Esophagus muscularis mucosa (tissue), 4 donors: ENCODE data around the gene TUB. TPM values are rescaled to one million over a fixed set of nuclear protein-coding genes. Genes with fewer than 3 reads are reported as not detected.

Experiments
- DNase-seq: peaks from one replicate; pipeline ENCODE4 v3.0.0-alpha.2; 2017; ENCODE audit errors: extremely low spot score
- H3K27ac ChIP-seq, 4 donors: fragments of 200-600 bp; sonication (generic); replicated peaks in 1 of 4; 1 replicate in 3 of 4; 2 replicates in 1 of 4; pipeline ENCODE4 v1.5.1; 2016 to 2019; ENCODE audit warnings: mild to moderate bottlenecking in 1 of 4
- H3K27me3 ChIP-seq, 4 donors: fragments of 200-600 bp; sonication (generic); one replicate each; pipeline versions ENCODE4 v1.5.1 to v1.6.0; 2016 to 2019
- H3K36me3 ChIP-seq, 4 donors: fragments of 200-600 bp; sonication (generic); one replicate each; pipeline ENCODE4 v1.5.1; 2016 to 2019
- H3K4me1 ChIP-seq, 4 donors: fragments of 200-600 bp; sonication (generic); one replicate each; pipeline ENCODE4 v1.5.1; 2016 to 2019
- H3K4me3 ChIP-seq, 4 donors: fragments of 200-600 bp; sonication (generic); 1 replicate in 2 of 4; 2 replicates in 2 of 4; pipeline ENCODE4 v1.5.1; 2016 to 2019; ENCODE audit warnings: mild to moderate bottlenecking in 4 of 4, moderate library complexity in 1 of 4
- H3K9me3 ChIP-seq, 4 donors: fragments of 200-600 bp; sonication (generic); 1 replicate in 3 of 4; 2 replicates in 1 of 4; pipeline ENCODE4 v1.5.1; 2016 to 2019
- CTCF ChIP-seq, 3 experiments: fragments of 200-600 bp in 2 of 3; fragments of 450-650 bp in 1 of 3; sonication (generic) in 2 of 3; IDR thresholded peaks; one replicate each; pipeline ENCODE4 v1.5.1; 2017 to 2019; ENCODE audit warnings: antibody characterized with exemption in 3 of 3, mild to moderate bottlenecking in 2 of 3, moderate library complexity in 1 of 3
- EP300 ChIP-seq: sonication (generic); formaldehyde crosslinking; IDR thresholded peaks from one replicate; pipeline ENCODE4 v1.6.1; 2017; ENCODE audit warnings: antibody characterized with exemption
- POLR2A ChIP-seq: fragments of 450-650 bp; IDR thresholded peaks from one replicate; pipeline ENCODE4 v1.6.1; 2017; ENCODE audit warnings: antibody characterized with exemption, moderate library complexity, mild to moderate bottlenecking, low read depth
- POLR2AphosphoS5 ChIP-seq, 2 donors: sonication (generic); formaldehyde crosslinking; IDR thresholded peaks; one replicate each; pipeline ENCODE4 v1.6.1; 2017; ENCODE audit warnings: antibody characterized with exemption in 2 of 2
- WGBS: methylation state at CpG from one replicate; pipeline ENCODE4 v1.1.5; 2018; 5-methylcytosine and 5-hydroxymethylcytosine counted together
- intact Hi-C: fragments of 100-400 bp; cut with DNase I; formaldehyde crosslinking; loops from one replicate; pipeline ENCODE4 v1.15.1; 2023
- total RNA-seq, 4 donors: library from RNA; depleted of rRNA; stranded (reverse); fragments of >200 nt; gene quantifications; one replicate each; pipeline versions ENCODE4 v1.1.0 to v1.2.1, GENCODE V29; 2016

TUB gene
- total RNA-seq, 4 donors from 2014 or later: 8.3 to 18.3 (median 12.1) TPM

- peaks cover 0 to 18% (median 9%) of the 10 kb centered on the region in 4 donors for H3K36me3 ChIP-seq
- H3K27ac ChIP-seq: peak overlapping the region in 2 of 4 donors; percentile 0 to 55
Measured at GRCh38 chr11:8111636-8112035, 30.6 kb downstream of the TUB start.

GRCh38 chr11:8122173-8122764 is 41.3 kb downstream of the TUB start:
- 71% methylated on average over 1 of the region's 1 CpG for WGBS
- DNase-seq: no peak
- no peaks in the 10 kb centered on the region for H3K4me1 ChIP-seq
- no peak overlapping the region for H3K4me3 ChIP-seq
- H3K36me3 ChIP-seq: no peaks in the 10 kb centered on the region
- no peaks in the 10 kb centered on the region for H3K9me3 ChIP-seq
- no peaks in the 10 kb centered on the region for H3K27me3 ChIP-seq
- intact Hi-C loops: no loop called here
- TF ChIP-seq EP300: no peak
- TF ChIP-seq CTCF (IDR thresholded peaks at IDR 0.05): no peak
- no peak for TF ChIP-seq POLR2A
- TF ChIP-seq POLR2AphosphoS5 (IDR thresholded peaks at IDR 0.05): no peak
- no peak overlapping the region for H3K27ac ChIP-seq

More at GRCh38 chr11:8111636-8112035, 30.6 kb downstream of the TUB start:
- no peaks in the 10 kb centered on the region for H3K9me3 ChIP-seq
- WGBS: 44% methylated on average over 8 of the region's 8 CpGs
- H3K4me3 ChIP-seq: peak overlapping the region in 2 of 4 donors; percentile 4 to 11
- H3K4me1 ChIP-seq: peaks cover 14 to 36% (median 30%) of the 10 kb centered on the region in 4 donors
- intact Hi-C loops: no loop called here
- DNase-seq: peak; percentile 50
- peaks cover 0 to 3% (median 0%) of the 10 kb centered on the region in 4 donors for H3K27me3 ChIP-seq
- TF ChIP-seq POLR2AphosphoS5 (IDR thresholded peaks at IDR 0.05) (no peak), POLR2A (no peak), EP300 (no peak), CTCF (IDR thresholded peaks at IDR 0.05) (no peak)

DNA sequence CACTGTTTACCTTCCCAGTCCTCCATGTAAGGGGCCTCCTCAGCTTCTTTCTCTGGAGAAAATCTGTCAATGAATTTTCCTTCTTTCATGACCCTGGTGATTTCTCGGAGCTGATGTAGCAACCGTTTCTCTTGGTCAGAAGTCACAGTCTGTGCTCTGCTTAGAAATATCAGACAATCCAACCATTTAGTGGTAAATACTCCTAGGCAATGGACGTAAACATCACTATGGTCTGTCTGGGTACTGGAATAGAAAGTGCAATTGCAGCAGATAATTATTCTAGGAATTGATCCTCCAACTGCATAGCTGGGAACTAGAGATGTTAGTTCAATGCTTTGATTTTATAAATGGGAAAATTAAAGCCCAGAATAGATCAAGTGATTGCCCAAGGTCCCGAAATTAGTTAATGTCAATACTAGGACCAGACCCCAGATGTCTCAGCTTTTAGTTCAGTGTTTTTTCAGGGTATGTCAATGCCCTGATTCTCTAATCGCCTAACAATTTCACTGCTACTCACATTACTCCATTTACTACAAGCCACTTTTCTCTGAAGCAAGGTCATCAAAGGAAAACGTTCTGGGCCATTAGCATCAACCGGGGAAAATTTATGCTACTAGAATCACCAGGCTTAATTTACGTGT is 45.8 kb downstream of the TUB start:
- TF ChIP-seq EP300 (no peak), POLR2A (no peak), POLR2AphosphoS5 (IDR thresholded peaks at IDR 0.05) (no peak), CTCF (IDR thresholded peaks at IDR 0.05) (no peak)
- Histone ChIP-seq H3K27ac (no peak overlapping the region), H3K9me3 (no peaks in the 10 kb centered on the region), H3K4me1 (peaks cover 0 to 5% (median under 1%) of the 10 kb centered on the region in 4 donors), H3K27me3 (no peaks in the 10 kb centered on the region), H3K36me3 (no peaks in the 10 kb centered on the region), H3K4me3 (no peak overlapping the region)
- intact Hi-C loops: no loop called here
- DNase-seq: no peak
- 75% methylated on average over 8 of the region's 8 CpGs for WGBS

DNA sequence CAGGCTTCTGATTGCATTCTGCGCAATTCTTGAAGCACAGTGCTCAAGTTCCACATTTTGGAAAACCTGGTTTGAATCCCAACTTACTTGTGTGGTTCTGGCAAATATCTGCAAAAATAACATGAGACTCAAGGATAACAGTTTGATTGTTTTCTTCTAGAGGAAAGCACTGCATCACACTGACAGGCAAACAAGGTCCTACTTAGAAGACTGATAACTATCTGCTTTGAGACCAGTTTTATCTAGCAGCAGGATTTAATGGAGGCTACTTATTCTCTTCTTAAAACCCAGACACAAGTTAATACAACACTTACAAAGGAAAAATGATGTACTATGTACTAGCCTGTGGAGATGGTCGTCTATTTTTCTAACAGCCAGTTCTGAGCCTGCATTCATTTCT is 46.4 kb downstream of the TUB start:
- Histone ChIP-seq H3K27ac (no peak overlapping the region), H3K27me3 (no peaks in the 10 kb centered on the region), H3K4me3 (no peak overlapping the region), H3K36me3 (no peaks in the 10 kb centered on the region), H3K9me3 (no peaks in the 10 kb centered on the region), H3K4me1 (peaks cover 0 to 10% (median 3%) of the 10 kb centered on the region in 4 donors)
- TF ChIP-seq POLR2A (no peak), CTCF (IDR thresholded peaks at IDR 0.05) (no peak), POLR2AphosphoS5 (IDR thresholded peaks at IDR 0.05) (no peak), EP300 (no peak)
- intact Hi-C loops: no loop called here
- WGBS: 78% methylated on average over 2 of the region's 2 CpGs
- DNase-seq: no peak
